ENCODE data around the gene TYW1.
"Not testable (repeated sequence)": the region's sequence is repeated elsewhere in the genome, so short reads cannot be mapped to it uniquely, and the experiment has no call there.

Gene TYW1

DNA sequence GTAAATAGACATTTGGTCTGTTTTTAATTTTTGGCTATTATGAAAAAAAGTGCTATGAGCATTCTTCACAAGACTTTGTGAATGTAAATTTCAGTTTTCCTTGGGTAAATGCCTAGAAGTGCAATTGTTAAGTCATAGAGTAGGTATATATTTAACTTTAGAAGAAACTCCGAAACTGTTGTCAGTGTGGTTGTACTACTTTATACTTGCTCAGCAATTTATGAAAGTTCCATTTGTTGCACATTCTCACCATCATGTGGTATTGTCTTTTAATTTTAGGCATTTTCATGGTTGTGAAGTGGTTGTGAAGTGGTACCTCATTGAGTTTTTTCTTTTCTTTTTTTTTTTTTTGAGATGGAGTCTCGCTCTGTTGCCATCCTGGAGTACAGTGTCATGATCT is 60.0 kb downstream of the TYW1 start:
- DNase-seq (ENCODE audit: low read depth in 1 of 2, low spot score in 1 of 2) = no peak
- in situ Hi-C loops (cut with HindIII; ENCODE audit: low pct_unique_long_range_greater_than_20kb, low sequenced_read_pairs) = no loop called here
- no peak for TF ChIP-seq JUND (IDR thresholded peaks at IDR 0.05; ENCODE audit: low read depth)

DNA sequence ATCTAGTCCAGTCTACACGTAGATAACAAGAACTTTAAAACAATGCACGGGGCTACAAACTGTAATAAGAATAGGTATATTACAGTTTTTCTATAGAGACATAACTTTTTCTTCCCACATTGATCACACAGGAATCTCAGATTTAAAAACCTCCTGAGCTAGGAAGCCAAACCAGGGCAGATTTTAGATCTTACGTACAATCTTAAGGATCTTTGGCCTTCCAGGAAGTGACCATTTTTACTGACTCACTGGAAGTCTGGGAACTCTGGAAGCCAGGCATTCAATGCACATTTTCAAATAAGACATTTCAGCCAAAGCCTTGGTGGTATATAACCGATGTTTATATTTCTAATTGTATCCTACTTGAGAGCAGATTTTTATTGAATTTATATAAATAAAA is 64.7 kb downstream of the TYW1 start:
- DNase-seq (ENCODE audit: low read depth in 1 of 2, low spot score in 1 of 2); in situ Hi-C loops (cut with HindIII; ENCODE audit: low pct_unique_long_range_greater_than_20kb, low sequenced_read_pairs): not testable (repeated sequence)

DNA sequence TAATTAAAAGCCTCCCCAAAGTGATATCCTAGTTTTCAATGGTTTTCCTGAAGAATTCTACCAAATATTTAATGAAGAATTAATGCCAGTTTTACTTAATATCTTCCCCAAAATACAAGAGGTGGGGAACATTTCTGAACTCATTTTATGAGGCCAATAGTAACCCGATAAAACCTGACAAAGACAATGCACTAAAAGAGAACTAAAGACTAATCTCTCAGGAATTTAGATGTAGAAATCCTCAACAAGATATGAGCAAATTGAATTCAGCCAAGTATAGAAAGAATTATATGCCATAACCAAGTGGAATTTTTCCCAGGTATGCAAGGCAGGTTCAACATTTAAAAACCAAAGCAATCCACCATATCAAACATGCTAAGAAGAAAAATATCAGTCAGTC is 66.2 kb downstream of the TYW1 start:
- in situ Hi-C loops (cut with HindIII; ENCODE audit: low pct_unique_long_range_greater_than_20kb, low sequenced_read_pairs); DNase-seq (ENCODE audit: low read depth in 1 of 2, low spot score in 1 of 2): not testable (repeated sequence)

DNA sequence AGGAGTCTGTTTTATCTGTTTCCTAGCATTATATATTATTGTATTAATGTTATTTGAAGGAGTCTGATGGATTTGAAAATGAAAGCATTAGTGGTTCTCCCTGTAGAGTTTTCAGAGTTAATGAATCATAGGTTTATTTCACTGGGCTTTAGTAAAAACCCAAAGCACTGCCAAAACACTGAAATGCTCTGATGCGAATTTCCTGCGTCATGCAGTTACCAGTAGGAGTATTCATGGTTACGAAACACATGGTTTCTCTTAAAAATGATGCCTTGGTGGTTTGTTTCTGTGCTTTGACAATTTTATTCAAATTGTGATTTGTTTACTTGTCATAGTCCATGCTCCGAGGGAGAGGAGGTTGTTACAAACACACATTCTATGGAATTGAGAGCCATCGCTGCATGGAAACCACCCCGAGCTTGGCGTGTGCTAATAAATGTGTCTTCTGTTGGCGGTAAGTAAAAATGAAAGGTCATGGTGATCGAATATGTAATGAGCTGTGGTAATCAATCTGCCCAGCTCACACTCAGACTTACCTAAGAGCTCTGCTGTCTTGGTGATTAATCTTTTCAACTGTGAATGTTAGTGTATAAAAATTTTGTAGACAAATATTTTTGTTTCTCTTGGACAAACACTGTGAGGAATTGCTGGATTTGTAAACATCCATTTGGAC is 70.5 kb downstream of the TYW1 start:
- in situ Hi-C loops (cut with HindIII; ENCODE audit: low pct_unique_long_range_greater_than_20kb, low sequenced_read_pairs); DNase-seq (ENCODE audit: low read depth in 1 of 2, low spot score in 1 of 2): not testable (repeated sequence)

DNA sequence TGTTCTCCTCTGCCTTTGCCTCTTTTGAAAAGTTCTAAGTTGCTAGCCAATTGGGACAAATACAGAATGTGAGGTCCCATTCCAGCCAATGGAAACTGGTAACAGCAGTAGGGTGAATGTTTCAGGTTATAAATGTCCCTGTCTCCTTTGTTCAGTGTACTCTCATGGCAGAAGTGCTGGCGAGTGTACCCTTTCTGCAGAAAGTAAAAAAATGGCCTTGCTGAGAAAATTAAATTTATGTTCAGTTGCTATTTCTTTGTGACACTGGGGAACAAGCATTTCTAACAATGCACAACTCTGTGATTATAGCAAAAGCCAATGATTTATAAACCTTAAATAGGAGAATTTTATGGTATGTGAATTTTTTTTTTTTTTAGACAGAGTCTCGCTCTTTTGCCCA is 79.5 kb downstream of the TYW1 start:
- DNase-seq (ENCODE audit: low read depth in 1 of 2, low spot score in 1 of 2); in situ Hi-C loops (cut with HindIII; ENCODE audit: low pct_unique_long_range_greater_than_20kb, low sequenced_read_pairs): not testable (repeated sequence)

DNA sequence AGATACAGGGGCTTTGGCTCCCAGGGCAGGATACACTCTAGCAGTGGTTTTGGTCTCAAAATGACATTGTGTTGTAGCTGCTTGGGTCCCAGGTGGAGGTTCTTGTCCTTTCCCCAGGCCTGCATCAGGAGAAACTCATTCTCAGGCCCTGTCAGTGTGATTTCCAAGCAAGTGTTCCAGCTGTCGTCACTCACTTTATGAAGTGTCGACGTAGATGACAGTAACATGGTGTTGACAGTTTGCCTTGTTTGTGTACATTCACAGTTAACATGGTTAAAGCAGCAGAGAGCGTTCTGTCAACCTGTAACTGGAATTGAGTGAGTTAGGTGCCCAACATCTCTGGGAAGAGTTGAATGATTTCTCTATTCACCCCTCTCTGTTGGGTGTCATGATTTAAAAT is 86.2 kb downstream of the TYW1 start:
- DNase-seq (ENCODE audit: low read depth in 1 of 2, low spot score in 1 of 2); in situ Hi-C loops (cut with HindIII; ENCODE audit: low pct_unique_long_range_greater_than_20kb, low sequenced_read_pairs): not testable (repeated sequence)

DNA sequence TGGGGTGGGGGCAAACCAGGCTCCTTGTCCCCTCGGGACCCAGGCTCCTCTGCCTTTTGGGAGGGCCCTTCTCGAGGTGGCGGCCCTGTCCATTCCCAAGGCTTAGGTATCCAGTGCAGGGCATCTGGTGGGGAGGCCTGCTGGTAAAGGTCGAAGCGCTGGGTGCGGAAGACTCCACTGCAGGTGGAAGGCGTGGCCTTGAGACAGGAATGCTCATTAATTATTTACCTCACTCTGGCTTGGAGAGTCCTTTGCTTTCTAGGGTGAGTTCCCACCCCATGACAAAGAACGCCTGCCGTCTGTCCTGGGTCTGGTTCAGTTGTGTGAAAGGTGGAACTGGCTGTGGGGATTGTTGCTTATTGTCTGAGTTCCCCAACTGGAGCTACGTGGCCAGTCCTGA is 92.6 kb downstream of the TYW1 start:
- DNase-seq (ENCODE audit: low read depth in 1 of 2, low spot score in 1 of 2); in situ Hi-C loops (cut with HindIII; ENCODE audit: low pct_unique_long_range_greater_than_20kb, low sequenced_read_pairs): not testable (repeated sequence)

DNA sequence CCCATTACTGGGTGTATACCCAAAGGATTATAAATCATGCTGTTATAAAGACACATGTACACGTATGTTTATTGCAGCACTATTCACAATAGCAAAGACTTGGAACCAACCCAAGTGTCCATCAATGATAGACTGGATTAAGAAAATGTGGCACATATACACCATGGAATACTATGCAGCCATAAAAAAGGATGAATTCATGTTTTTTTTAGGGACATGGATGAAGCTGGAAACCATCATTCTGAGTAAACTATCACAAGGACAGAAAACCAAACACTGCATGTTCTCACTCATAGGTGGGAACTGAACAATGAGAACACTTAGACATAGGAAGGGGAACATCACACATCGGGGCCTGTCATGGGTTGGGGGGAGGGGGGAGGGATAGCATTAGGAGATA is 94.4 kb downstream of the TYW1 start:
- in situ Hi-C loops (cut with HindIII; ENCODE audit: low pct_unique_long_range_greater_than_20kb, low sequenced_read_pairs) = not testable (repeated sequence)

DNA sequence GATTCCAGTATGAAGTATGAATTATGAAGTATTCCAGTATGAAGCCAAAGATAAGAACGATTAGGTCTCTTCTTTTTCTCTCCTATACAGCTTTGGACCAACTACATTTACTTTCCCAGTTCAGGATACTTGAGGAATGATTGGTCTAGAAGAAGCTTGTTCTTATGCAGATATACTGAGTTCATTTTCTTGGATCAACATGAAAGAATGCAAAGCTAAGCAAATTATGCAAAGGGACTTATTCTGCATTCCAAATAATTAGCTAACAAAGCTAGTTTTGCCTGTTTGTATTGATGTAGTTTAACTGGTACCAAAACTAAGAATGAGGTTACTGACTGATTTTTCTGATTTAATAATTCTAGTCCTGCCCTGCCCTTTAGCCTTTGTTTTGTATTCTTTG is 101.4 kb downstream of the TYW1 start:
- DNase-seq (ENCODE audit: low read depth in 1 of 2, low spot score in 1 of 2); in situ Hi-C loops (cut with HindIII; ENCODE audit: low pct_unique_long_range_greater_than_20kb, low sequenced_read_pairs): not testable (repeated sequence)

More for the DNA sequence above, 94.4 kb downstream of the TYW1 start:
- DNase-seq (ENCODE audit: low read depth in 1 of 2, low spot score in 1 of 2) = not testable (repeated sequence)

DNA sequence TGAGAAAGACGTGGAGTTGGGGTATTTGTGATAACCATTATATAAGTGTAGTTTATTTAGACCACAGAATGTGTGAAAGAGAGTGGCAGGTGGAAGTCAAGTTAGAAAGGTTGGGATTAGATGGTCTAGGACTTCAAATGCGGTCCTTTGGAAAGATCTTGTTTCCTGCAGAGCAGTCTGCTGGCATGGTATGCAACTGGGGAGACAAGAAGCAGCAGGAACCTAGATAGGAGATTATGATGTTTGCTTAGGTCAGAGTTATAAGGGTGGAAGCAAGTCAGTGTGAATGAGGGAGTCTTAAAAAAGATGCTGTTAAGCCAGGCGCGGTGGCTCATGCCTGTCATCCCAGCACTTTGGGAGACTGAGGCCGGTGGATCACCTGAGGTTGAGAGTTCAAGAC is 102.8 kb downstream of the TYW1 start:
- in situ Hi-C loops (cut with HindIII; ENCODE audit: low pct_unique_long_range_greater_than_20kb, low sequenced_read_pairs) = not testable (repeated sequence)

DNA sequence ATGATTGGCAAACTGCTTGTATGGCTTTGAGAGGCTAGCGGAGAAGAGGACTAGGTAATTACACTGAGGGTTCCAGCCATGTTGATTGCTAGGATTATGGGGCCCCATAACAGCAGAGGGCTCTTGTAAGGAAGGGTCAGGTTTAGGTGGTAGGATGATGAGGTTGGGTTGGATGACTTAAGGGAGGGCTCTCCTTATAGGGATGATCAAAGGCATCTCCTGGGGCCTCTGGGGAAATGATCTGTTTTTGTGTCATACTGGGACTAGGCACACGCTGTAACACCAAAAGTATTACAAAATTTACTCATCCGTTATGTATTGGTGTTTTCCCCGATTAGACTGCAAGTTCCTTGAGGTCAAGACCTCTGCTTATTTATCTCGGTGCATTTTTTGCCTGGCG is 103.4 kb downstream of the TYW1 start:
- DNase-seq (ENCODE audit: low read depth in 1 of 2, low spot score in 1 of 2); in situ Hi-C loops (cut with HindIII; ENCODE audit: low pct_unique_long_range_greater_than_20kb, low sequenced_read_pairs): not testable (repeated sequence)

More for the DNA sequence above, 102.8 kb downstream of the TYW1 start:
- not testable (repeated sequence) for DNase-seq (ENCODE audit: low read depth in 1 of 2, low spot score in 1 of 2)

DNA sequence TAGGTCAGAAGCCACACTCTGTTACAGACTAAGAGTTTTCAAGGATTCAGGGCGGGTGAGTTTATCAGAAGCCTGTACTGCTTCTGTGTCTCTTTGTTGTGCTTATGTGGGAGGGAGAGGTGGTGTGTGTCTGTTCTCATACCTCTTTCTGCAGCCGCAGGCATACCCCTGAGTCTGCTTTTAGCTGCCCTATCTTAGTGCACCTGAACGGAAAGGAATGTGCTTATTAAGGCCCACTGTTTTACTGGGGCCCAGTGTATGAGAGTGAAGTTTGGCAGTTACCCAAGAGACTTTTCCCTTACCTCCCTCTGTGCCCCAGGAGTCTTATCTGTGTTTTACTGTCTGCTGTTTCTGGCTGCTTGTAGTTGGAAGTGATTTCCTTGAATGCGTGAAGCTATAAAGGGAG is 104.3 kb downstream of the TYW1 start:
- in situ Hi-C loops (cut with HindIII; ENCODE audit: low pct_unique_long_range_greater_than_20kb, low sequenced_read_pairs) = no loop called here
- no peak for DNase-seq (ENCODE audit: low read depth in 1 of 2, low spot score in 1 of 2)
- no peak for TF ChIP-seq JUND (IDR thresholded peaks at IDR 0.05; ENCODE audit: low read depth)

DNA sequence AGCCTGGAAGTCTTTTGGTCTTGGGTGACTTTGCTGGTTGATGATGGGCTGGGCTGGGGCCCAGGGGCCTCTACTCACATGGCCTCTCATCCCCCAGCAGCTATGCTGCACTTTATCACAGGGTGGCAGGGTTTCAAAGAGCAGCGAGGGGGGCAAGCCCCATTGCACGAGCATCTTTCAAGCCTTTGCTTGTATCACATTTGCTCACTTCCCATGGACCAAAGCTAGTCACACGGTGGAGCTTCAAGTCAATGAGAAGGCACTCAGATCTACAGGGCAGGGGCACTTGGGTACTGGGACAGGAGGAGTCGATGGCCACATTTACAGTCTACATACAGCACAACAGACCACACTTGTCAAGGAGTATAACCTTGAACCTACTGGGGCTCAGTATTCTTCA is 108.3 kb downstream of the TYW1 start:
- in situ Hi-C loops (cut with HindIII; ENCODE audit: low pct_unique_long_range_greater_than_20kb, low sequenced_read_pairs); DNase-seq (ENCODE audit: low read depth in 1 of 2, low spot score in 1 of 2): not testable (repeated sequence)

DNA sequence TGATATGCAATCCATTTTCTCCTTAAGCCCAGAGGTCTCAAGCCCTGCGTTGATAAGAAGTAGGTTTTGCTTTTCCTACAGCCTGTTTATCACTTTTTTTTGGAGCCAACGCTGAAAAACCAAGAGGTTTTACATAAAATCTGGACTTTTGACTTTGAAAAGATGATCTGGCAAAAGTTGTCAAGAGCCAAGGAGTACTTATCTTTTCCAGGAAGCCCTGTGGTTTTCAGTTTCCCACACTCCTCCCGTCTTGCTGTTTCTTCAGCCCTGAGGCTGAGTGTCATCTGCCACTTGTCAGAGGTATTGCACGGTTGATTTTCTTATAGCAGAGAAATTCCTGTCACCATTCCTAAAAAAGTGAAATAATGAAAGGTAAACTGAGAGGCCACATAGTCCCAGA is 108.7 kb downstream of the TYW1 start:
- TF ChIP-seq JUND (IDR thresholded peaks at IDR 0.05; ENCODE audit: low read depth) = no peak
- in situ Hi-C loops (cut with HindIII; ENCODE audit: low pct_unique_long_range_greater_than_20kb, low sequenced_read_pairs) = no loop called here
- DNase-seq (ENCODE audit: low read depth in 1 of 2, low spot score in 1 of 2) = no peak

DNA sequence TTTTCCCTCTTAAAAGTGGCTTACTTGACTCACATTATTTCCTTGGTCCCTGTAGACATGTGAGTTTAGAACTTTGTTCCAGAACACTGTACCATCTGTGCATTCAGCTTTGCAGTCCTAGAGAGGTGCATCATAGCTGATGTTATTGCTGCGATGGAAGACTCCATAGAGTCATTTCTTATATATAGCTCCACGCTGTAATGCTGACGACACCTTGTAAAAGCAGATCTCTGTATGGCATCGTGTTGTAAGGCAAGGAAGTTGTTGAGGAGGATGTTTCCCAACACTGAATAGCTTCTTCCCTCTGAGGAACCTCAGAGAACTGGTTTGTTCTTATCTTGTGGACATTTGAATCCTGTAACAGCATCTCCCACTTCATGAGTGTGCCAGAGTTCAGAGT is 109.6 kb downstream of the TYW1 start:
- in situ Hi-C loops (cut with HindIII; ENCODE audit: low pct_unique_long_range_greater_than_20kb, low sequenced_read_pairs); DNase-seq (ENCODE audit: low read depth in 1 of 2, low spot score in 1 of 2): not testable (repeated sequence)

DNA sequence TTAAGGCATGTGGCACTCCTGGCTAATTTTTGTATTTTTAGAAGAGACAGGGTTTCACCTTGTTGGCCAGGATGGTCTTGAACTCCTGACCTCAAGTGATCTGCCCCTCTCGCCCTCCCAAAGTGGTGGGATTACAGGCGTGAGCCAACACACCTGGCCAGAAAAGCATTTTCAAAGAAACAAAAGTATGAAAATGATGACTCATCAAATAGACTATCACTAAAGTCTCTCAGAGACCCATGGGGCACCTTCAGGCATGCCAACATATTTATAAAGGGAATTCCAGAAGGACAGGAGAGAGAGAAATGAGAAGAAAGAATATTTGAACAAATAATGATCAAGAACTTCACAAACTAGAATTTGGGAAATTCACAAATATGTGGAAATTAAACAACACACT is 114.7 kb downstream of the TYW1 start:
- in situ Hi-C loops (cut with HindIII; ENCODE audit: low pct_unique_long_range_greater_than_20kb, low sequenced_read_pairs); DNase-seq (ENCODE audit: low read depth in 1 of 2, low spot score in 1 of 2): not testable (repeated sequence)

DNA sequence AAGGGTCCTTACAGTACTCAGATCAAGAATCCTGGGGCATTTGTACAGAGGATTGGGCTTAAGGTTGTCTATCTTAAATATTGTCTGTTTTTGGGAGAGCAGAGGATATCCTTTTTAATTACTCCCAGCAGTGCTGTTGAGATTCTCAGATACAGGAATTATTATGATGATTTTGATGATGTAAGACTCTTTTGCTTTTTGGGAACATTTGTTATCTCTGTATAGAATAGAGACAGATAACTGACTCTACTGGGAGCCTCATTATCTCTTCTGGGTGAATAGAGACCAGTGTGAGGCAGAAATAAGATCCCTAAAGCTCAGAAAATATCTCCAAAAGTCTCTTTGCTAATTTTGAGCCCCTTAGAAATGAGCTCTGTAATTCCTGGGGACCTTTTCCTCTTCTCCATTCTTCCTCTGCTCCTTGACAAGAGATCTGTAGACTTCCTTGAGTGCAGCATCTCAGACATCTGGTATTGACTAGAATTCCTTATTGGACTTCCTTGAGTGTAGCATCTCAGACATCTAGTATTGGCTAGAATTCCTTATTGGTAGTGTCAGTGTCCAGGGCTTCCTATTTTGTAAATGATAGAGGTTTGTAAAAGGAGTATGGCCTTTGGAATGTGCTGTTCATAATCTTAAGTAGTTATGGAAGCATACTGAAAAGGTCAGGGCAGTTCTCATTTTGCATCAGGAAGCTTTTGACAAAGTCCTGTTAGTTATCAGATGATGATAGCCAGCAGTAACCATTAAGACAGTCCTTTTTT is 118.0 kb downstream of the TYW1 start:
- DNase-seq (ENCODE audit: low read depth in 1 of 2, low spot score in 1 of 2); in situ Hi-C loops (cut with HindIII; ENCODE audit: low pct_unique_long_range_greater_than_20kb, low sequenced_read_pairs): not testable (repeated sequence)

DNA sequence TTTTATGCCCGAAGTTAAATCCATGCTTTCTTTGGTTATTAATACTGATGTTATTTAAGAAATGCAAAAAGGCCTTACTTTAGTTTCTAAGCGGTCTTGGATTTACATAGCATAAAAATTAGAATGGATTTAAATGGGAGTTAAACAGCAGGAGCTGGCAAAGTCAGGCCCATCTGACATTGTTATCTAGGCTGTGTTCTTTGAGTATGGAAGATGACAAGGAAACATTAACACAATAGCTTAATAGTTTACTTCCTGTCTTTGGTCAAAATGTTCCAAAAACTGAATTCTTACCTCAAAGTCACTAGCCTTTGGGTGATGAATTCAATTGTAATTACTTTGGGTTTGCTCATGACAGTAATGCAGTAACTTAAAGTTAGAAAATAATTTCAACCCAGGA is 123.9 kb downstream of the TYW1 start:
- in situ Hi-C loops (cut with HindIII; ENCODE audit: low pct_unique_long_range_greater_than_20kb, low sequenced_read_pairs); DNase-seq (ENCODE audit: low read depth in 1 of 2, low spot score in 1 of 2): not testable (repeated sequence)

DNA sequence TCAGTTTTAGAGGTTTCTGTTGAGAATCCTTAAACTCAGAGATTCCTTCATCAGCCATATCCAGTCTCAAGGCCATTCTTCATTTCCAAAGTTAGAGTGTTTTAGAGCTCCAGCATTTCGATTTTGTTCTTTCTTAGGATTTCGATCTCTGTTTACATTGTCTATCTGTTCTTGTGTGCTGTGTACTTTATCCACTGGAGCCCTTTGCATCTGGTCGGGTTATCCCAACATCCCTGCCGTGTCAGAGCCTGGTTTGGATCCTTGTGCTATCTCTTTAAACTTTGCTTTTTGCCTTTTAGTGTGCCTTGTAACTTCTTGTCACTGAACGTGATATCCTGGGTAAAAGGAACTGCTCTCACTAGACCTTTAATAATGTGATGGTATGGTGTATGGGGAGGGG is 131.6 kb downstream of the TYW1 start:
- in situ Hi-C loops (cut with HindIII; ENCODE audit: low pct_unique_long_range_greater_than_20kb, low sequenced_read_pairs); DNase-seq (ENCODE audit: low read depth in 1 of 2, low spot score in 1 of 2): not testable (repeated sequence)
